Omental fat pad (tissue), 4 donors: ENCODE data around the gene BAIAP2. TPM values are rescaled to one million over a fixed set of nuclear protein-coding genes. Genes with fewer than 3 reads are reported as not detected.

Experiments used
- ATAC-seq: fragments of 150-250 bp; one replicate; pipeline ENCODE4 v1.9.1; 2016; ENCODE audit warnings: mild to moderate bottlenecking, moderate library complexity; ENCODE audit not compliant: low FRiP score
- DNase-seq: peaks from one replicate; pipeline ENCODE4 v3.0.0-alpha.2; 2019; ENCODE audit warnings: low spot score
- CTCF ChIP-seq, 3 donors: fragments of 450-650 bp; IDR thresholded peaks; one replicate each; pipeline ENCODE4 v1.5.1; 2016 to 2017; ENCODE audit warnings: antibody characterized with exemption in 3 of 3, mild to moderate bottlenecking in 3 of 3, moderate library complexity in 2 of 3
- total RNA-seq, 4 donors: library from RNA; depleted of rRNA; stranded (reverse); fragments of >200 nt; gene quantifications; one replicate each; pipeline ENCODE4 v1.1.0, GENCODE V29; 2016

Gene BAIAP2
- total RNA-seq, 4 donors from 2014 or later, result 15.9 to 50.2 (median 36.4) TPM

DNA sequence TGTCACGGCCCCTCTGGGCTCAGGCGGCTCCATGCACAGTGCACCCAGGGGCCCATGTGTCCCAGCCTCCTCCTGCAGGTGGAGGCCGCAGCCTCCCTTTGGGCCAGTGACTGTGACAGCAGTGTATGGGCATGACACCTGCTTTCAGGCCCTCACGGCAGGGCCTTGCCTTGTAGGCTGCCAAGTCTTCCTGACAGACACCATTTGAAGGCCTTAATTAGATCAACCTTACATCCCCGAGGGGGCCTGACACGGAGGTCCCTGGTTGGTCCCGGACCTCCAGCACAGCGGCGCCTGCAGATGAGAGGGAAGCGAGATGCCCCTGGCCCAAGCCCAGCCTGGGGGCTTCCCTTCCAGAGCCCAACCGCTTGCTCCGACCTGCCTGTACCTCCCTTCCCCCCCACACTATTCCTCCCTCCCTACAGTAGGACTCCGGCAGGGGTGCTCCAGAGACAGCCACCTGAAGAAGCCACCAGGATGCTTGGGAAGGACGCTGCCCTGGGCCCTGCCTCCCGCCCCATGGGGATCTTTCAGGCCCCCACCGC, 31.9 kb downstream of the BAIAP2 start:
- DNase-seq (no peak), ATAC-seq (no peak)
- TF ChIP-seq CTCF (IDR thresholded peaks at IDR 0.05), result no peak

DNA sequence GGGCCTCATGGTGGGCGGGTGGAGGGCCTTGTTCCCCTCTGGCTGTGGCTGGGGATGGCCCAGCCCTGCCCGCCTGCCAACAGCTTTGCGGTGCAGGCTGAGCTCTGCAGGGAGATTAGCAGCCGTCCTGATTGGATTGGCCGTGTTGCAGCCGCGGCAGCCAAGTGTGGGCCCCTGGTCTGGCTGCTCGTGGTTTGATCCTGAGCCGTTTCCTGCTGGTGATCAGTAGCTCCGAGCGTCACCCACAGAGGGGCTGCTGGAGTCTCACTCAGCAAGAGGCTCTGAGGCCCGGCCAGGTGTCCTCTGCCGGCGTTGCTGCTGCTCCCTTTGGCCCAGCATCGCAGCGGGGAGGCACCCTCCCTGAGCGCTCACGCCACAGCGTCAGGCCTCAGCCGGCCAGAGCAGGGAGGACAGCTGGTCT, 32.5 kb downstream of the BAIAP2 start:
- no peak for TF ChIP-seq CTCF (IDR thresholded peaks at IDR 0.05)
- no peak for ATAC-seq
- DNase-seq, result no peak

GRCh38 chr17:81068411-81069134, 33.6 kb downstream of the BAIAP2 start:
- DNase-seq (no peak), ATAC-seq (no peak)
- TF ChIP-seq CTCF (IDR thresholded peaks at IDR 0.05), result no peak

DNA sequence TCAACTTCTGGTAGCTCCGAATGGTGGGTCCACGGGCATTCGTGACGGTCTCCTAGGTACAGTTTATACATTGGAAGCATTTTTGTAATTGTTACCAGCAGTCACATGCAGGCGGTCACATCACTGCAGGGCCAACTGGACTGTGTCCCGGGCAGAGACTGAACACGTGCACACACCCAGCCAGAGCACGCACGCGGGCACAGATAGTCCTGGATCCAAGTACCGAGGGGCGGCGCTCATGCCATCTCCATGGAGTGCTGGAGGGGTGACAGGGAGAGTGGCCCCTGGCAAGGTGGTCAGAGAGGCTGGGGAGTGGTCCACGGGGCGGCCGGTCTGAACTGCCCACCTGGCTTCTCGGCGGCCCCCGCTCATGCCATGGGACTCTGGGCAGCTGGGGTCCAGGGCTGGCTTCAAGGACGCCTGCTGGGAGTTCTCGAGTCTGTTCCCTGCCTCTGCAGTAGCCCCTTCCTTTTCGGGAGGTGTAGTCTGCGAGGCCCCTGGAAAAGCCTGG, 34.2 kb downstream of the BAIAP2 start:
- ATAC-seq (no peak), DNase-seq (no peak)
- no peak for TF ChIP-seq CTCF (IDR thresholded peaks at IDR 0.05)

- ATAC-seq (no peak), DNase-seq (no peak)
- no peak for TF ChIP-seq CTCF (IDR thresholded peaks at IDR 0.05)
Measured at GRCh38 chr17:81070541-81071246, 35.7 kb downstream of the BAIAP2 start.

DNA sequence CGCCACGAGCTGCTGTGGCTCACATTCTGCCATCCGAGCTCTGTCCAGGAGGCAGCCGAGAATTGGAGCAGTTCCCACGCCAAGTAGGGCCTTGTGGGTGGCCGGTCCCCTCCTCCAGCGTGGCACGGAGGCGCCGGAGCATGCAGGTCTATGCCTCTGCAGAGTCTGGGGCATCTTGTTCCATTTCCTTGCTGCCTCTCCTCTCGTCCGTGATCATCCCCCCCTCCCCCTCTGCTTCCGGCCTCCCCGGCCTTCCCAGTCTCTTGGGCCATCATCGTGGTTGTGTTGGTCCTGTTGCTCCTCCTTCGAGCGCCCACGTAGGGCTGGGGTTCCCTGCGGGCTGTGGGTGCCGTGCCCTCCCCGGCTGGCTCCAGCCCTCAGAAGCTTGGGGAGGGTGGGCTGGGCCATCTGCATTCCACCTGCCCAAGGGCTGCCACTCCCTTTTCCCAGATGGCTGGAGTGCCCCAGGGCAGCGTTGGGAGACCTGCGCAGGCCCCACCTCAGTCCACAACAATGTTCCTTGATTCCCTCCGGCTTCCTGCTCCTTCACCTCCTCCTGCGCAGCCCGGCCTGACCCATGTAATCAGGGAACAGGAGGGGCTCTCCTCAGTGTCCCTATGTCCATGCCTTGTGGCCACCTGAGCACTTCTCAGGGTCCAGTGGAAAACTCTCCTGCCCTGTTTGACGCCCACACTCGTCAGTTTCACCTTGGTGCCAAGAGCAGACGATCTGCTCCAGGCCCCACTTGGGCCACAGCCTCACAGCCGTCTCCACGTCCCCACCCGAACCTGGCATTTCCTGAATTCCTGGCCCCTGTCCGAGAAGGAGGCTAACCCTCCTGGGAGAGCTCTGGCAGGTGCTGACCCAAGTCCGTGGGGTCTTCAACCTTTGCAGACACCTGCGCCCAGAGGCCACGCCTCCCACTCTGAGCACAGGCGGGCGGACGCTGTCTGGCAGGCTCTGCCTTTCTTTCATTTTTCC, 37.1 kb downstream of the BAIAP2 start:
- TF ChIP-seq CTCF (IDR thresholded peaks at IDR 0.05), result no peak
- ATAC-seq (no peak), DNase-seq (no peak)
